Esophagus (tissue), 2 donors: ENCODE measurements around the gene CLCC1. TPM values are rescaled to one million over a fixed set of nuclear protein-coding genes. Genes with fewer than 3 reads are reported as not detected.
A peak's percentile ranks its signal among the peaks of the same experiment; 100 is the strongest.
"Not testable (repeated sequence)": the region's sequence is repeated elsewhere in the genome, so short reads cannot be mapped to it uniquely, and the experiment has no call there.

ENCODE experiments used
- H3K27ac ChIP-seq, 2 donors: one replicate each; pipeline ENCODE4 v1.5.1; 2013; ENCODE audit warnings: low read depth in 2 of 2, mild to moderate bottlenecking in 2 of 2, inconsistent platforms in 1 of 2, low read length in 1 of 2, moderate library complexity in 1 of 2
- H3K27me3 ChIP-seq, 2 donors: one replicate each; pipeline ENCODE4 v1.6.1; 2013; ENCODE audit warnings: low read length in 2 of 2, control low read depth in 1 of 2, mild to moderate bottlenecking in 1 of 2; ENCODE audit not compliant: insufficient read depth in 2 of 2, control insufficient read depth in 1 of 2
- H3K36me3 ChIP-seq, 2 donors: one replicate each; pipeline ENCODE4 v1.6.1; 2013; ENCODE audit warnings: low read length in 1 of 2; ENCODE audit not compliant: control insufficient read depth in 2 of 2, insufficient read depth in 2 of 2
- H3K4me1 ChIP-seq, 2 donors: one replicate each; pipeline ENCODE4 v1.6.1; 2013; ENCODE audit warnings: low read length in 1 of 2; ENCODE audit not compliant: control insufficient read depth in 2 of 2, insufficient read depth in 2 of 2
- H3K4me3 ChIP-seq, 2 donors: one replicate each; pipeline ENCODE4 v1.5.1; 2013; ENCODE audit warnings: low read length in 2 of 2, mild to moderate bottlenecking in 2 of 2, low read depth in 1 of 2, moderate library complexity in 1 of 2
- H3K9me3 ChIP-seq, 2 donors: one replicate each; pipeline ENCODE4 v1.6.1; 2013; ENCODE audit warnings: mild to moderate bottlenecking in 2 of 2, low read depth in 1 of 2, low read length in 1 of 2, moderate library complexity in 1 of 2; ENCODE audit not compliant: control insufficient read depth in 2 of 2, insufficient read depth in 1 of 2
- WGBS, 2 donors: extraction: QIAGEN DNeasy Blood & Tissue Kit; methylation state at CpG; one replicate each; pipeline ENCODE4 v1.1.7; 2013; 5-methylcytosine and 5-hydroxymethylcytosine counted together
- polyA plus RNA-seq, 2 donors: library from polyadenylated mRNA; stranded (reverse); fragments of 200-250 nt; gene quantifications; one replicate each; pipeline ENCODE4 v1.2.3, GENCODE V29; 2013
- donor health status: healthy with polysubstance abuse.
- donor health status: Bipolar disorder and iron deficiency.

CLCC1 gene
- polyA plus RNA-seq, result 1 to 10 TPM; 5.3 to 7.8 TPM

DNA sequence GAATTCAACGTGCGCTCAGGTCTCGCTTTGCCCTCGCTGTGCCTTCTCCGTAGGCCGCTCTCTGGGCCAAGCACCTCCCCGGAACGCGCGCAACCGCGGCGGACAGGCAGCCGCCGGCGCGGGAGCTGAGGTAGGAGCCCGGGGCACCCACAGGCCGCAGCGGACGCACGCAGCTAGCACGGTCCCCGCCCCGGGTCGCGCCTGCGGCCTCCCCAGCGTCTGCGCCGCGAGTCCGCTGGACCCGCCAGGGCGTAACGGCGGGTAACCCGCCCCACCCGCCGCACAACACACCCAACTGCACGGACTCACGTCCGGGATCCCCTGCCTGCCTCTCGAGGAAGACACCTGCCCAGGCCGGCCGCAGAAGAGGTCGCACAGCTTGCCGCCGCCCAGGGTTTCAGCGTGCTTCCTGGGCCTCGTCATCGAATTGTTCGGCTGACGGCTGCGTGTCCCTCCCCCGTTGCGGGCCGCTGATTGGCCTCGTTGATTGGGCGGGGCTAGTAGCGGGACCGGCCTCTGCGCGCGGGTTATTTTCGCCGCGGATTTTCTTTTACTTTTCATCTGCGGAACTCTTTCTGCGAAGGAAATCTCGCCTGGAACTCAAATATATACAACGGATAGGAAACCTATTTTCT lies at the start of gene CLCC1:
CLCC1 (minus strand) TSS at position 433 of the 635 bp plus-strand sequence. CDS start 13,047 bp downstream, outside the sequence.
- Histone ChIP-seq H3K4me3 (peak within 1 kb of the TSS; percentile 83 to 90), H3K36me3 (no peaks in the 10 kb centered on the region), H3K4me1 (no peaks in the 10 kb centered on the region), H3K9me3 (no peaks in the 10 kb centered on the region), H3K27ac (peak within 1 kb of the TSS; percentile 99 to 100), H3K27me3 (no peaks in the 10 kb centered on the region)
- WGBS, 2 donors, result 0% methylated on average over 63 to 72 of the region's 72 CpGs

GRCh38 chr1:109011335-109011734 lies 48.1 kb upstream of the CLCC1 start:
- 65 to 70% methylated on average over 7 of the region's 7 CpGs for WGBS, 2 donors
- Histone ChIP-seq H3K4me3 (no peak overlapping the region), H3K9me3 (no peaks in the 10 kb centered on the region), H3K36me3 (peaks cover 8 to 10% of the 10 kb centered on the region in 2 donors), H3K27me3 (no peaks in the 10 kb centered on the region), H3K27ac (no peak overlapping the region), H3K4me1 (no peaks in the 10 kb centered on the region)

DNA sequence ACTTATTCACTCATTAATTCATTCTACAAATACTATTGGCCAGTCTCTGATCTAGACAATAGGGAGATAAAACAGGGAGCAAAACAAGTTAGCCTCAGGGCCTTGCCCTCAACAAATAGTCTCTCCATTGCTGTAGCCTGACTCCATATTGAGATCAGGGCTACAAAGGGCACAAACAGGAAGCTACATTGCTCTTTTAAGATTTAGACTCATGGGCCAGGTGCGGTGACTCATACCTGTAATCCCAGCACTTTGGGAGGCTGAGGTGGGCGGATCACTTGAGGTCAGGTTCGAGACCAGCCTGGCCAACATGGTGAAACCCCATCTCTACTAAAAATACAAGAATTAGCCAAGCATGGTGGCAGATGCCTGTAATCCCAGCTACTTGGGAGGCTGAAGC lies 33.3 kb upstream of the CLCC1 start:
- H3K4me3 ChIP-seq, H3K9me3 ChIP-seq, H3K36me3 ChIP-seq, H3K27ac ChIP-seq, H3K27me3 ChIP-seq, H3K4me1 ChIP-seq: not testable (repeated sequence)
- WGBS, 2 donors, result 79 to 84% methylated on average over 3 of the region's 3 CpGs

DNA sequence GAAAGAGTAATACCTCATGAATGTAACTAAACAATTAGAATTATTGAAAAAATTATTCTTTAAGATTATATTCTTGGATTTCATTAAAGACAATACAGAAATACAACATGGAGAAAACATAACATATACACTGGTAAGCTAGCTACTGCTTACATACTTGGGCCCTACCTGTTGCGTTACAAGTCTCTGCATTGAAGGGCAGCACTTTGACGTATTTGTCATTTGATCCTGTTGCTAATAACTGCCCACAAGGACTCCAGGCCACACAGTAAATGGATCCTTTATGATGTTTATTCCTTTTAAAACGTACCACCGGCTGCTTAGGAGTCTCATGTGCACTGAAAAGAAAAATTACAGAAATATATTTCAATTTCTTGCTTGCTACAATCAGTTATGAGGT lies 19.8 kb upstream of the CLCC1 start:
- 85 to 89% methylated on average over 4 of the region's 4 CpGs for WGBS, 2 donors
- peaks cover 0 to 7% of the 10 kb centered on the region in 2 donors for H3K36me3 ChIP-seq
- no peak overlapping the region for H3K4me3 ChIP-seq
- H3K27me3 ChIP-seq, result no peaks in the 10 kb centered on the region
- no peaks in the 10 kb centered on the region for H3K9me3 ChIP-seq
- no peak overlapping the region for H3K27ac ChIP-seq
- no peaks in the 10 kb centered on the region for H3K4me1 ChIP-seq

DNA sequence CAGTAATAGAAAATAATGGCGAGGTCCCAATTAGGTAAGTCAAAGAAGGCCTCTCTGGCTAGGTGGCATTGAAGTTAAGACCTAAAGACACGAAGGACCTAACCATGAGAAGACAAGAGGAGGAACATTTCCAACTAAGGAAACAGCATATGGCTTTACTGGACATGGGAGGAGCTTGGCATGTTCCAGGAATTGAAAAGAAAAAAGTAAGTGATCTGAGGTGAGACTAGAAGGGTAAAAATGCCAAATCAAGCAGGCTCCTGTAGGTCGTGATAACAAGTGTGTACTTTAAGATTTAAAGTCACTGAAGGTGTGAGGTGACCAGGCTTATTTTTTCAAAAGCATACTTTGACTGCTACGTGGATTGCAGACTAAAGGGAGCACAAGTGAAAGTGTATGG lies 13.4 kb upstream of the CLCC1 start:
- no peaks in the 10 kb centered on the region for H3K27me3 ChIP-seq
- WGBS, 2 donors, result 77 to 86% methylated on average over 4 of the region's 4 CpGs
- no peaks in the 10 kb centered on the region for H3K9me3 ChIP-seq
- no peak overlapping the region for H3K4me3 ChIP-seq
- H3K36me3 ChIP-seq, result peaks cover 0 to 3% of the 10 kb centered on the region in 2 donors
- H3K27ac ChIP-seq, result no peak overlapping the region
- no peaks in the 10 kb centered on the region for H3K4me1 ChIP-seq

DNA sequence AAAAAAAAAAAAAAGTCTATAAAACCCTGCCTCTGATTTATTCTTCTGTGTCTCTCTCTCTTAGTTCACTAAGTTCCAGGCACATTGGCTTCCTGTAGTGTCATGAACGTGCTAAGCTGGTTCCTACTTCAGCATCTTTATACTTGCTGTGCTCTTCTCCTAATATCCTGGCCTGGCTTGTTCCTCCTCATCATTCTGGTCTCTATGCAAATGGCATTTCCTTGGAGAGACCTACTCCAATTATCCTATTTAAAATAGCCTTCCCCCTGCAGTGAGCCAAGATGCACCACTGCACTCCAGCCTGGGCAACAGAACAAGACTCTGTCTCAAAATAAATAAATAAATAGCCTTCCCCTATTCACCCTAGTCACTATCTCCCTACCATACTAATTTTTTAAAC lies 9.7 kb upstream of the CLCC1 start:
- 95 to 98% methylated on average over 1 of the region's 1 CpG for WGBS, 2 donors

GRCh38 chr1:108969346-108969745 lies 6.1 kb upstream of the CLCC1 start:
- Histone ChIP-seq H3K36me3 (peaks cover 5% of the 10 kb centered on the region in 2 donors), H3K27me3 (no peaks in the 10 kb centered on the region), H3K27ac (no peak overlapping the region), H3K9me3 (no peaks in the 10 kb centered on the region), H3K4me1 (no peaks in the 10 kb centered on the region), H3K4me3 (no peak overlapping the region)

More for the DNA sequence above, 9.7 kb upstream of the CLCC1 start:
- H3K27ac ChIP-seq, result no peak overlapping the region
- no peaks in the 10 kb centered on the region for H3K9me3 ChIP-seq
- H3K27me3 ChIP-seq, result no peaks in the 10 kb centered on the region
- no peaks in the 10 kb centered on the region for H3K4me1 ChIP-seq
- H3K4me3 ChIP-seq, result no peak overlapping the region
- peaks cover 5% of the 10 kb centered on the region in 2 donors for H3K36me3 ChIP-seq

DNA sequence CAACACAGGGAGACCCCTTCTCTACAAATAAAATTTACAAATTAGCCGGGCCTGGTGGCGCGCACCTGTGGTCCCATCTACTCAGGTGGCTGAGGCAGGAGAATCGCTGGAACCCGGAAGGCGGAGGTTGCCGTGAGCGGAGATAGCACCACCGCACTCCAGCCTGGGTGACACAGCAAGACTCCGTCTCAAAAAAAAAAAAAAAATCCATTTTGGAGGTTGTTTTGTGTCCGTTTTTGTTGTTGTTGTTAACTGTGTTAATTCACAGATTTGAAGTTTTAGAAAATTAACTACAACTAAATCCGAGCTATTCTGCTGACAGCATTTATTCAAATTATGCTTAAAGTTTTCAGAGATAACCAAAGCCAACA lies 618 bp downstream of the CLCC1 start:
- WGBS, 2 donors, result 8 to 10% methylated on average over 12 of the region's 12 CpGs
- H3K27ac ChIP-seq, result peak overlapping the region; percentile 99 to 100
- no peaks in the 10 kb centered on the region for H3K36me3 ChIP-seq
- H3K27me3 ChIP-seq, result no peaks in the 10 kb centered on the region
- peak overlapping the region; percentile 83 to 90 for H3K4me3 ChIP-seq
- no peaks in the 10 kb centered on the region for H3K9me3 ChIP-seq
- no peaks in the 10 kb centered on the region for H3K4me1 ChIP-seq

DNA sequence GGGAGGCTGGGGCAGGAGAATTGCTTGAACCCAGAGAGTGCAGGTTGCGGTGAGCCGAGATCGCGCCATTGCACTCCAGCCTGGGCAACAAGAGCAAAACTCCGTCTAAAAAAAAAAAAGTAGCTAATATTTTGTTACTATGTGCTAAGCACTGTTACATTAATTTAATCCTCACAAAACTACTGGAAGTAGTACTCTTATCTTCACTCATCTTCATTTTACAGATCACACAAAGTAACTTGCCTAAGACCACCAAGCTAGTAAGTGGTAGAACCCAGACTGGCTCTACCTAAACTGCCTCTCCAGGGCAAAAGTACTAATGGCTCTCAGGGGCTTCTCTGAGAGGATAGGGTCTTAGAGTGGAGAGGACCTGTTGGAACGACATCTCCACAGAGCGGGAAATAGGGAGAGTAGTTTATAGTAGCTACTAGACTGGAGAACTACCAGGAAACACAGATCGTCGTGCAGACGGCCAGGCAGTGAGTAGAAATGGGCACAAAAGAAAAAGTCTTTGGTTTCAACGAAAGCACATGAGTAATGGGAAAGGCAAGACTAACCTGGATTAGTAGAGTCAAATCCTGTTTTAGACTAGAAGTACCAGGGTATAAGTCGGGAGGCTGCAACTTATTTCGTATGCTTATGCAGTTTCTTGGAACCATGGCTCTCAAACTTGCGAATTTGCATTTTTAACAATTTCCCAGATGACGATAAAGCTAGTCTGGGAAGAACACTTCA lies 1.4 kb downstream of the CLCC1 start:
- H3K9me3 ChIP-seq, result no peaks in the 10 kb centered on the region
- no peaks in the 10 kb centered on the region for H3K27me3 ChIP-seq
- H3K27ac ChIP-seq, result peak overlapping the region; percentile 52 to 100
- H3K36me3 ChIP-seq, result no peaks in the 10 kb centered on the region
- WGBS, 2 donors, result 73 to 76% methylated on average over 15 of the region's 15 CpGs
- H3K4me3 ChIP-seq, result peak overlapping the region in 1 of 2 donors; percentile 83
- no peaks in the 10 kb centered on the region for H3K4me1 ChIP-seq

DNA sequence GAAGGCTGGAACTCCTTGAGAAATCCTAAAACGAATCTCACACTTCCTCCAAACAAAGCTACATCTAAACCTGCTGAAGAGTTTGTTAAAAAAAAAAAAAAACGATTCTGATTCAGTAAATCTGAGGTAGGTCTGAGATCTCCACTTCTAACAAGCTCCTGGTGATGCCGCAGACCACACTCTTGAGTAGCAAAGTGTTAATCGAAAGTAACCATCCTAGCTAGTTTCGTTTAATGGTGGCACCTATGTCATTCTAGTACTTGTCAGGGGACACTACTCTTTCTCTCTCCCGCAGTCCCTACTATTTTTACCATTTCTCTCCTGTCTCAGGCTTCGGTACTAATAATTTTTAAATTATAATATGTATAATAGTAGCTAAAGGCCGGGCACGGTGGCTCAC lies 2.1 kb downstream of the CLCC1 start:
- WGBS, 2 donors, result 80 to 84% methylated on average over 9 of the region's 9 CpGs
- no peaks in the 10 kb centered on the region for H3K4me1 ChIP-seq
- H3K36me3 ChIP-seq, result no peaks in the 10 kb centered on the region
- no peak overlapping the region for H3K4me3 ChIP-seq
- no peaks in the 10 kb centered on the region for H3K27me3 ChIP-seq
- no peaks in the 10 kb centered on the region for H3K9me3 ChIP-seq
- no peak overlapping the region for H3K27ac ChIP-seq
